CD14-positive monocyte (primary cell): Measurements from ENCODE around the gene FOXR1. TPM values are rescaled to one million over a fixed set of nuclear protein-coding genes. Genes with fewer than 3 reads are reported as not detected.

Experiments
- DNase-seq, 3 donors: peaks; one replicate each; pipeline ENCODE4 v3.0.0-alpha.2; 2011 to 2022
- H2AFZ ChIP-seq: 2 replicates; pipeline ENCODE4 v1.6.0; 2012; ENCODE audit warnings: mild to moderate bottlenecking, low read depth, low read length, inconsistent platforms; ENCODE audit not compliant: insufficient read depth, poor library complexity, severe bottlenecking
- H3K27ac ChIP-seq, 2 donors: 1 replicate in 1 of 2; 2 replicates in 1 of 2; pipeline ENCODE4 v1.5.1; 2012 to 2013; ENCODE audit warnings: low read length in 2 of 2, control low read depth in 1 of 2, inconsistent platforms in 1 of 2, low read depth in 1 of 2, mild to moderate bottlenecking in 1 of 2
- H3K27me3 ChIP-seq, 2 donors: one replicate each; pipeline versions ENCODE4 v1.6.0 to v1.6.1; 2011 to 2013; ENCODE audit warnings: low read length in 2 of 2; ENCODE audit not compliant: control insufficient read depth in 2 of 2, insufficient read depth in 2 of 2
- H3K36me3 ChIP-seq, 2 donors: replicated peaks in 1 of 2; 1 replicate in 1 of 2; 2 replicates in 1 of 2; pipeline versions ENCODE4 v1.5.1 to v1.6.1; 2012 to 2013; ENCODE audit warnings: low read length in 2 of 2, control low read depth in 1 of 2, inconsistent platforms in 1 of 2, mild to moderate bottlenecking in 1 of 2; ENCODE audit not compliant: insufficient read depth in 2 of 2, control insufficient read depth in 1 of 2
- H3K4me1 ChIP-seq, 2 donors: 1 replicate in 1 of 2; 2 replicates in 1 of 2; pipeline versions ENCODE4 v1.5.1 to v1.6.1; 2012 to 2013; ENCODE audit warnings: low read length in 2 of 2, control low read depth in 1 of 2, inconsistent platforms in 1 of 2, mild to moderate bottlenecking in 1 of 2, moderate library complexity in 1 of 2; ENCODE audit not compliant: insufficient read depth in 2 of 2, control insufficient read depth in 1 of 2
- H3K4me2 ChIP-seq: replicated peaks from 2 replicates; pipeline ENCODE3; 2012; ENCODE audit warnings: low read length, moderate library complexity, mild to moderate bottlenecking; ENCODE audit not compliant: poor library complexity, severe bottlenecking; ENCODE audit errors: extremely low read depth
- H3K4me3 ChIP-seq, 3 experiments: fragments of 200-600 bp in 1 of 3; sonication (generic) in 1 of 3; replicated peaks in 1 of 3; 1 replicate in 2 of 3; 2 replicates in 1 of 3; pipeline ENCODE4 v1.5.1; 2011 to 2013; ENCODE audit warnings: low read length in 3 of 3, mild to moderate bottlenecking in 3 of 3, control low read depth in 2 of 3, low read depth in 2 of 3, inconsistent platforms in 1 of 3, moderate library complexity in 1 of 3
- H3K79me2 ChIP-seq: 2 replicates; pipeline ENCODE4 v1.6.0; 2012; ENCODE audit warnings: mild to moderate bottlenecking, control low read depth, inconsistent platforms, low read length, moderate library complexity; ENCODE audit not compliant: insufficient read depth
- H3K9ac ChIP-seq: 2 replicates; pipeline ENCODE4 v1.6.0; 2017; ENCODE audit warnings: low read length, mild to moderate bottlenecking; ENCODE audit not compliant: insufficient read depth, poor library complexity, severe bottlenecking
- H3K9me3 ChIP-seq, 2 donors: replicated peaks in 1 of 2; 1 replicate in 1 of 2; 2 replicates in 1 of 2; pipeline versions ENCODE4 v1.5.1 to v1.6.1; 2012 to 2013; ENCODE audit warnings: low read length in 2 of 2, control low read depth in 1 of 2; ENCODE audit not compliant: control insufficient read depth in 1 of 2, insufficient read depth in 1 of 2
- H4K20me1 ChIP-seq: 2 replicates; pipeline ENCODE4 v1.6.0; 2012; ENCODE audit warnings: mild to moderate bottlenecking, low read length, control low read depth, moderate library complexity; ENCODE audit not compliant: insufficient read depth
- H3K27ac Mint-ChIP-seq, 7 donors: one replicate each; pipeline ENCODE4 v1.8.0; 2020; ENCODE audit warnings: mild to moderate bottlenecking in 7 of 7, mixed read lengths in 7 of 7, moderate library complexity in 6 of 7, inconsistent platforms in 2 of 7
- H3K27me3 Mint-ChIP-seq, 3 donors: one replicate each; pipeline ENCODE4 v1.8.0; 2021 to 2022; ENCODE audit warnings: low read depth in 3 of 3, mild to moderate bottlenecking in 3 of 3, mixed read lengths in 3 of 3, moderate library complexity in 3 of 3, inconsistent platforms in 1 of 3
- H3K36me3 Mint-ChIP-seq, 2 donors: one replicate each; pipeline ENCODE4 v1.8.0; 2020; ENCODE audit warnings: mixed read lengths in 2 of 2, inconsistent platforms in 1 of 2, mild to moderate bottlenecking in 1 of 2
- H3K4me1 Mint-ChIP-seq: one replicate; pipeline ENCODE4 v1.8.0; 2020; ENCODE audit warnings: mild to moderate bottlenecking, mixed read lengths
- H3K4me3 Mint-ChIP-seq, 2 donors: one replicate each; pipeline ENCODE4 v1.8.0; 2020; ENCODE audit warnings: mild to moderate bottlenecking in 2 of 2, mixed read lengths in 2 of 2, moderate library complexity in 1 of 2
- H3K9me3 Mint-ChIP-seq, 7 donors: one replicate each; pipeline ENCODE4 v1.8.0; 2020 to 2022; ENCODE audit warnings: mixed read lengths in 7 of 7, mild to moderate bottlenecking in 6 of 7, moderate library complexity in 6 of 7, inconsistent platforms in 2 of 7
- WGBS: methylation state at CpG from one replicate; pipeline ENCODE4 v1.1.5; 2013; ENCODE audit warnings: missing lambda C conversion rate; ENCODE audit not compliant: insufficient coverage; 5-methylcytosine and 5-hydroxymethylcytosine counted together
- intact Hi-C, 2 donors: fragments of 100-400 bp; cut with micrococcal nuclease; formaldehyde crosslinking; loops; one replicate each; pipeline versions ENCODE4 v1.15.0 to v1.15.1; 2023
- polyA plus RNA-seq, 3 donors: library from polyadenylated mRNA; depleted of rRNA in 1 of 3; unstranded in 2 of 3; stranded (reverse) in 1 of 3; fragments of 300-500 nt in 2 of 3; fragments of >200 nt in 1 of 3; fragmentation: Illumina TruSeq in 2 of 3; gene quantifications; 1 replicate in 2 of 3; 2 replicates in 1 of 3; pipeline ENCODE4 v1.2.3, GENCODE V29; 2012 to 2021
- TF ChIP-seq, protein P1 (sequence below): fragments of 200-600 bp; IDR thresholded peaks from one replicate; pipeline ENCODE4 v1.8.0; 2022; ENCODE audit warnings: antibody characterized with exemption, mild to moderate bottlenecking

FOXR1 gene
- polyA plus RNA-seq, 3 donors = not detected

DNA sequence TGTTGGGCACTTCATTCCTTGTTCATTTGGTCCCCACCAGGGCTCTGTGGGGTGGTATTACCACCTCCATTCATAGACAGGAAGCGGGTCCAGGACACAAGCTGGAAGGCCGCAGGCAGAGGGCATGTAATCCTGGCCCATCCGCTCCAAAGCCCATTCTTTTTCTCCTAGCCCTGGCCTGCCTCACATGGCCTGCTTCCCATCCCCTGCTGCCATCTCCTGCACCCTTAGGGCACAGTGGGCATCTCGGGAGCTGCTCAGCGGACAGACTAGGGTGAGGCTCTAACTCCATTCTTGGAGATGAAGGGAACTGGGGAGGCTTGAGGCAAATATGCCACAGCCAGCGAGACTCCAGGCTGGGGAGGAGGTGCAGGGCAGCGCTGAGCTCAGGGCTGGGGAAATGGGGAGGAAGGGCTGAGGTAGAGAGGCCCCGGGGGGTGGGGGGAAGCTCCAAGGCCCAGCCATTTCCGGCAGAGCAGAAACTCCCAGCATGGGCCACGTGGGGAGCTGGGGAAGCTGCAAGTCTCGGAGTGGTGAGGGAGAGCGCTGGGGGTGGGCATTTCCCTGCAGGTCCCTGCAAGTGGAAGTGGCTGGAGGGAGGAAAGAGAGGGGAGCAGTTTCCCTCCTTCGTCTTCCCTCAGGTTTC lies 31.5 kb upstream of the FOXR1 start:
- no peaks in the 10 kb centered on the region for H3K9me3 ChIP-seq
- Mint-ChIP-seq H3K27ac (peak overlapping the region in 1 of 7 donors; percentile 9), H3K9me3 (peaks cover 0 to 2% (median 0%) of the 10 kb centered on the region in 7 donors), H3K4me1 (peaks cover 17% of the 10 kb centered on the region), H3K27me3 (peaks cover 4 to 19% (median 9%) of the 10 kb centered on the region in 3 donors), H3K4me3 (peak overlapping the region in 1 of 2 donors; percentile 69), H3K36me3 (no peaks in the 10 kb centered on the region)
- no peaks in the 10 kb centered on the region for H3K79me2 ChIP-seq
- peak overlapping the region in 1 of 3 experiments; percentile 40 for H3K4me3 ChIP-seq
- H2AFZ ChIP-seq = peak overlapping the region; percentile 75
- WGBS = 18% methylated on average over 12 of the region's 13 CpGs
- H3K36me3 ChIP-seq = no peaks in the 10 kb centered on the region
- peak overlapping the region; percentile 46 for H3K4me2 ChIP-seq
- H3K9ac ChIP-seq = peak overlapping the region; percentile 40
- H3K4me1 ChIP-seq = peaks cover 13 to 16% of the 10 kb centered on the region in 2 donors
- no peak overlapping the region for H3K27ac ChIP-seq
- no peaks in the 10 kb centered on the region for H4K20me1 ChIP-seq
- no peaks in the 10 kb centered on the region for H3K27me3 ChIP-seq
- DNase-seq = peak in 1 of 3 donors; percentile 77
- TF ChIP-seq, protein P1, sequence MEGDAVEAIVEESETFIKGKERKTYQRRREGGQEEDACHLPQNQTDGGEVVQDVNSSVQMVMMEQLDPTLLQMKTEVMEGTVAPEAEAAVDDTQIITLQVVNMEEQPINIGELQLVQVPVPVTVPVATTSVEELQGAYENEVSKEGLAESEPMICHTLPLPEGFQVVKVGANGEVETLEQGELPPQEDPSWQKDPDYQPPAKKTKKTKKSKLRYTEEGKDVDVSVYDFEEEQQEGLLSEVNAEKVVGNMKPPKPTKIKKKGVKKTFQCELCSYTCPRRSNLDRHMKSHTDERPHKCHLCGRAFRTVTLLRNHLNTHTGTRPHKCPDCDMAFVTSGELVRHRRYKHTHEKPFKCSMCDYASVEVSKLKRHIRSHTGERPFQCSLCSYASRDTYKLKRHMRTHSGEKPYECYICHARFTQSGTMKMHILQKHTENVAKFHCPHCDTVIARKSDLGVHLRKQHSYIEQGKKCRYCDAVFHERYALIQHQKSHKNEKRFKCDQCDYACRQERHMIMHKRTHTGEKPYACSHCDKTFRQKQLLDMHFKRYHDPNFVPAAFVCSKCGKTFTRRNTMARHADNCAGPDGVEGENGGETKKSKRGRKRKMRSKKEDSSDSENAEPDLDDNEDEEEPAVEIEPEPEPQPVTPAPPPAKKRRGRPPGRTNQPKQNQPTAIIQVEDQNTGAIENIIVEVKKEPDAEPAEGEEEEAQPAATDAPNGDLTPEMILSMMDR = no peak
- intact Hi-C loops = loop anchor here in 1 of 2 donors (10.0 kb wide), 1 partner anchor 255 kb away; no protein-coding TSS in a partner anchor

GRCh38 chr11:118947091-118947490 lies 24.5 kb upstream of the FOXR1 start:
- Histone ChIP-seq H4K20me1 (no peaks in the 10 kb centered on the region), H3K9me3 (no peaks in the 10 kb centered on the region), H3K79me2 (no peaks in the 10 kb centered on the region), H3K36me3 (no peaks in the 10 kb centered on the region), H3K4me2 (no peak overlapping the region), H3K27ac (no peak overlapping the region), H2AFZ (no peak overlapping the region), H3K4me1 (no peaks in the 10 kb centered on the region), H3K9ac (no peak overlapping the region), H3K27me3 (peaks cover 0 to 2% of the 10 kb centered on the region in 2 donors), H3K4me3 (no peak overlapping the region)
- Mint-ChIP-seq H3K27me3 (peaks cover 2 to 8% (median 2%) of the 10 kb centered on the region in 3 donors), H3K9me3 (no peaks in the 10 kb centered on the region), H3K27ac (no peak overlapping the region), H3K4me1 (no peaks in the 10 kb centered on the region), H3K4me3 (no peak overlapping the region), H3K36me3 (no peaks in the 10 kb centered on the region)
- TF ChIP-seq, protein P1 = no peak
- no peak for DNase-seq
- no CpG with 5 or more reads among the region's 2 CpGs for WGBS
- intact Hi-C loops = no loop called here
